Measurements from ENCODE around the gene FABP7.

DNA sequence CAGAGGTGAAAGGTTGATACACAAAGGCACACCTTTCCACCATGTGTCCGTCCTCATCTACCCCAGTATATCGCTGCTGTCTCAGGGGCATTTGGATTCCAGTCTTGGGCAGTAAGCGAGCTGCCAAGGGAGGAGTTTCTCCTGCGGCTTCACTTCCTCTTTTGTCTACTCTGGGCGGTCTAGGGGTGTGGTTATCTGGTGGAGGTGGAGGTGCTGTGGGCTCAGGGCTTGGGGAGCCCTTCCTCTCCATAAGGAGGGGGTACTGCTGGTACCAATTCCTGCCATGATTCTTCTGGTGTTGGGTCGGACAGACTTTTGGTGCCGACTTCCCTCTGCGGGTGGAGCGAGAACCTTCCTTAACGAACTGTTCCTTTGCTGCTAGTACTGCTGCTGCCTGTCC, 31.9 kb upstream of the FABP7 start:
- TF ChIP-seq, protein P1, sequence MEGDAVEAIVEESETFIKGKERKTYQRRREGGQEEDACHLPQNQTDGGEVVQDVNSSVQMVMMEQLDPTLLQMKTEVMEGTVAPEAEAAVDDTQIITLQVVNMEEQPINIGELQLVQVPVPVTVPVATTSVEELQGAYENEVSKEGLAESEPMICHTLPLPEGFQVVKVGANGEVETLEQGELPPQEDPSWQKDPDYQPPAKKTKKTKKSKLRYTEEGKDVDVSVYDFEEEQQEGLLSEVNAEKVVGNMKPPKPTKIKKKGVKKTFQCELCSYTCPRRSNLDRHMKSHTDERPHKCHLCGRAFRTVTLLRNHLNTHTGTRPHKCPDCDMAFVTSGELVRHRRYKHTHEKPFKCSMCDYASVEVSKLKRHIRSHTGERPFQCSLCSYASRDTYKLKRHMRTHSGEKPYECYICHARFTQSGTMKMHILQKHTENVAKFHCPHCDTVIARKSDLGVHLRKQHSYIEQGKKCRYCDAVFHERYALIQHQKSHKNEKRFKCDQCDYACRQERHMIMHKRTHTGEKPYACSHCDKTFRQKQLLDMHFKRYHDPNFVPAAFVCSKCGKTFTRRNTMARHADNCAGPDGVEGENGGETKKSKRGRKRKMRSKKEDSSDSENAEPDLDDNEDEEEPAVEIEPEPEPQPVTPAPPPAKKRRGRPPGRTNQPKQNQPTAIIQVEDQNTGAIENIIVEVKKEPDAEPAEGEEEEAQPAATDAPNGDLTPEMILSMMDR (IDR thresholded peaks at IDR 0.05) = no peak
- TF ChIP-seq NR3C1 (IDR thresholded peaks at IDR 0.05) = no peak
- no peak for TF ChIP-seq RFX5 (IDR thresholded peaks at IDR 0.05)
- no peak for TF ChIP-seq CEBPB (IDR thresholded peaks at IDR 0.05)
- TF ChIP-seq GATA3 (IDR thresholded peaks at IDR 0.05; ENCODE audit: borderline replicate concordance) = no peak
- no peak for TF ChIP-seq HDAC2 (IDR thresholded peaks at IDR 0.05)
- TF ChIP-seq, protein P2, sequence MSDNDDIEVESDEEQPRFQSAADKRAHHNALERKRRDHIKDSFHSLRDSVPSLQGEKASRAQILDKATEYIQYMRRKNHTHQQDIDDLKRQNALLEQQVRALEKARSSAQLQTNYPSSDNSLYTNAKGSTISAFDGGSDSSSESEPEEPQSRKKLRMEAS (IDR thresholded peaks at IDR 0.05) = no peak
- TF ChIP-seq RNF2 (IDR thresholded peaks at IDR 0.05; ENCODE audit: borderline replicate concordance, low read depth) = no peak
- TF ChIP-seq RCOR1 (IDR thresholded peaks at IDR 0.05; ENCODE audit: low read depth, low read length) = no peak
- TF ChIP-seq POLR2A (IDR thresholded peaks at IDR 0.05; ENCODE audit: low read length) = no peak
- no peak for TF ChIP-seq ZFP36 (IDR thresholded peaks at IDR 0.05; ENCODE audit: borderline replicate concordance, partially characterized antibody)
- no peak for TF ChIP-seq MYC (IDR thresholded peaks at IDR 0.05; ENCODE audit: borderline replicate concordance, low read length)
- no peak for TF ChIP-seq BHLHE40 (IDR thresholded peaks at IDR 0.05; ENCODE audit: low read depth, low read length)

Measured in A549 (cell line).